ENCODE measurements around the gene FEZ2.

DNA sequence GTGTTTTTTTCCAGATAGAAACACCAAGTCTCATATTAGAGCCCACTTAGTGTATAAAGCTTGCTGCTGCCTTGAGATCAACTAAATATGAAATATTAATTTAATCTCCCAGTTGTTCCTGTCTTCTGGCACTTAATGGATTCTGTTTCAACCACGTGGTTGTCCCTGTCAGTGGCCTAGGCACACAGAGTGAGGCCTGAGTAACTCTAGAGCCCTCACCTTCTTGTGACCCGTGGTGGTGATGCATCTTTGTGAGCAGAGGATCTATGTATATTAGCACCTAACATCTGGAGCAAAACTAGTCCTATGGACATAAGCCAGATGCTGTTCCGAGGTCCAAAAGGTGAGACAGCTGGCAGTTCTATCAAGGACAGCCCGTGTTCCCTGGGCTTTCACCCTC, 74.8 kb downstream of the FEZ2 start:
- TF ChIP-seq, protein P1, sequence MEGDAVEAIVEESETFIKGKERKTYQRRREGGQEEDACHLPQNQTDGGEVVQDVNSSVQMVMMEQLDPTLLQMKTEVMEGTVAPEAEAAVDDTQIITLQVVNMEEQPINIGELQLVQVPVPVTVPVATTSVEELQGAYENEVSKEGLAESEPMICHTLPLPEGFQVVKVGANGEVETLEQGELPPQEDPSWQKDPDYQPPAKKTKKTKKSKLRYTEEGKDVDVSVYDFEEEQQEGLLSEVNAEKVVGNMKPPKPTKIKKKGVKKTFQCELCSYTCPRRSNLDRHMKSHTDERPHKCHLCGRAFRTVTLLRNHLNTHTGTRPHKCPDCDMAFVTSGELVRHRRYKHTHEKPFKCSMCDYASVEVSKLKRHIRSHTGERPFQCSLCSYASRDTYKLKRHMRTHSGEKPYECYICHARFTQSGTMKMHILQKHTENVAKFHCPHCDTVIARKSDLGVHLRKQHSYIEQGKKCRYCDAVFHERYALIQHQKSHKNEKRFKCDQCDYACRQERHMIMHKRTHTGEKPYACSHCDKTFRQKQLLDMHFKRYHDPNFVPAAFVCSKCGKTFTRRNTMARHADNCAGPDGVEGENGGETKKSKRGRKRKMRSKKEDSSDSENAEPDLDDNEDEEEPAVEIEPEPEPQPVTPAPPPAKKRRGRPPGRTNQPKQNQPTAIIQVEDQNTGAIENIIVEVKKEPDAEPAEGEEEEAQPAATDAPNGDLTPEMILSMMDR (IDR thresholded peaks at IDR 0.05): no peak
- TF ChIP-seq POLR2A (IDR thresholded peaks at IDR 0.05) (no peak), POLR2AphosphoS5 (IDR thresholded peaks at IDR 0.05; ENCODE audit: insufficient read depth in 1 of 2, low read depth in 1 of 2) (no peak)

All from vagina (tissue), 2 donors.